ENCODE measurements around the gene CDK19.

CDK19 gene

GRCh38 chr6:110778333-110778732 is 36.9 kb downstream of the CDK19 start:
- H3K36me3 ChIP-seq: no peaks in the 10 kb centered on the region
- TF ChIP-seq CTCF (IDR thresholded peaks at IDR 0.05; ENCODE audit: low read depth, low read length): no peak
- no peaks in the 10 kb centered on the region for H3K27me3 ChIP-seq (ENCODE audit: insufficient read depth, low read depth, severe bottlenecking)
- H3K27ac ChIP-seq: no peak overlapping the region
- H3K4me3 ChIP-seq (ENCODE audit: low read depth, low read length): no peak overlapping the region
- H3K9me3 ChIP-seq (ENCODE audit: severe bottlenecking): no peaks in the 10 kb centered on the region
- DNase-seq: no peak

GRCh38 chr6:110777636-110778035 is 37.6 kb downstream of the CDK19 start:
- no peak for TF ChIP-seq CTCF (IDR thresholded peaks at IDR 0.05; ENCODE audit: low read depth, low read length)
- Histone ChIP-seq H3K4me3 (ENCODE audit: low read depth, low read length) (no peak overlapping the region), H3K9me3 (ENCODE audit: severe bottlenecking) (no peaks in the 10 kb centered on the region), H3K27me3 (ENCODE audit: insufficient read depth, low read depth, severe bottlenecking) (no peaks in the 10 kb centered on the region), H3K36me3 (no peaks in the 10 kb centered on the region), H3K27ac (no peak overlapping the region)
- no peak for DNase-seq

- no peaks in the 10 kb centered on the region for H3K9me3 ChIP-seq (ENCODE audit: severe bottlenecking)
- no peak for TF ChIP-seq CTCF (IDR thresholded peaks at IDR 0.05; ENCODE audit: low read depth, low read length)
- H3K36me3 ChIP-seq: no peaks in the 10 kb centered on the region
- H3K4me3 ChIP-seq (ENCODE audit: low read depth, low read length): no peak overlapping the region
- no peak for DNase-seq
- H3K27me3 ChIP-seq (ENCODE audit: insufficient read depth, low read depth, severe bottlenecking): no peaks in the 10 kb centered on the region
- H3K27ac ChIP-seq: no peak overlapping the region
These were observed 38.9 kb downstream of the CDK19 start for GRCh38 chr6:110776413-110776812.

GRCh38 chr6:110769923-110770322 is 45.3 kb downstream of the CDK19 start:
- Histone ChIP-seq H3K9me3 (ENCODE audit: severe bottlenecking) (no peaks in the 10 kb centered on the region), H3K36me3 (no peaks in the 10 kb centered on the region), H3K4me3 (ENCODE audit: low read depth, low read length) (no peak overlapping the region), H3K27ac (no peak overlapping the region), H3K27me3 (ENCODE audit: insufficient read depth, low read depth, severe bottlenecking) (no peaks in the 10 kb centered on the region)
- no peak for DNase-seq
- TF ChIP-seq CTCF (IDR thresholded peaks at IDR 0.05; ENCODE audit: low read depth, low read length): no peak

- Histone ChIP-seq H3K9me3 (ENCODE audit: severe bottlenecking) (no peaks in the 10 kb centered on the region), H3K36me3 (no peaks in the 10 kb centered on the region), H3K27ac (no peak overlapping the region), H3K27me3 (ENCODE audit: insufficient read depth, low read depth, severe bottlenecking) (no peaks in the 10 kb centered on the region), H3K4me3 (ENCODE audit: low read depth, low read length) (no peak overlapping the region)
- no peak for TF ChIP-seq CTCF (IDR thresholded peaks at IDR 0.05; ENCODE audit: low read depth, low read length)
- no peak for DNase-seq
These were observed 47.2 kb downstream of the CDK19 start for GRCh38 chr6:110768057-110768456.

- no peak for DNase-seq
- Histone ChIP-seq H3K27ac (no peak overlapping the region), H3K9me3 (ENCODE audit: severe bottlenecking) (no peaks in the 10 kb centered on the region), H3K4me3 (ENCODE audit: low read depth, low read length) (no peak overlapping the region), H3K27me3 (ENCODE audit: insufficient read depth, low read depth, severe bottlenecking) (no peaks in the 10 kb centered on the region), H3K36me3 (no peaks in the 10 kb centered on the region)
- TF ChIP-seq CTCF (IDR thresholded peaks at IDR 0.05; ENCODE audit: low read depth, low read length): no peak
These were observed 53.9 kb downstream of the CDK19 start for GRCh38 chr6:110761371-110761770.

Data from WERI-Rb-1 (cell line).